ENCODE results near the gene CD79B.

- no peak for TF ChIP-seq CTCF (IDR thresholded peaks at IDR 0.05; ENCODE audit: low read length)
- TF ChIP-seq EZH2 (optimal IDR thresholded peaks at IDR 0.05; ENCODE audit: low read depth, low read length), result no peak
- TF ChIP-seq EZH2phosphoT487 (IDR thresholded peaks at IDR 0.05; ENCODE audit: low read length), result no peak
Measured at GRCh38 chr17:63972796-63973195, 40.7 kb upstream of the CD79B start, which contains the start of gene SCN4A.
